HEK293 (cell line): Measurements from ENCODE around the gene C3AR1.

Experiments
- CTCF ChIA-PET: fragments of 350-600 bp; formaldehyde crosslinking; extraction: SDS; loops from one replicate; lab custom pipeline; 2021; ENCODE audit warnings: antibody characterized with exemption; lab: Yijun Ruan, JAX
- POLR2A ChIA-PET: fragments of 300-600 bp; formaldehyde crosslinking; extraction: SDS; loops from one replicate; lab custom pipeline; 2020; ENCODE audit warnings: antibody characterized with exemption, inconsistent platforms; lab: Yijun Ruan, JAX
- H3K27ac ChIP-seq: fragments of 200-500 bp; sonication (Bioruptor generic); 2 replicates; pipeline ENCODE4 v1.5.1; 2014; ENCODE audit warnings: low read depth, low read length, control low read depth, inconsistent platforms; ENCODE audit errors: extremely low read depth
- H3K36me3 ChIP-seq, 2 experiments: fragments of 200-500 bp in 1 of 2; sonication (Bioruptor generic) in 1 of 2; 1 replicate in 1 of 2; 2 replicates in 1 of 2; pipeline ENCODE4 v1.5.1; 2014 to 2017; ENCODE audit warnings: inconsistent platforms in 2 of 2, low read length in 2 of 2; ENCODE audit not compliant: control insufficient read depth in 2 of 2, insufficient read depth in 1 of 2
- H3K4me1 ChIP-seq: fragments of 200-500 bp; sonication (Bioruptor generic); 2 replicates; pipeline ENCODE4 v1.5.1; 2014; ENCODE audit warnings: mild to moderate bottlenecking, low read length, inconsistent platforms; ENCODE audit not compliant: control insufficient read depth, insufficient read depth
- H3K4me3 ChIP-seq: 2 replicates; pipeline ENCODE4 v1.5.1; 2011; ENCODE audit warnings: low read depth, mild to moderate bottlenecking, control low read depth, low read length, moderate library complexity
- H3K9me3 ChIP-seq: fragments of 200-500 bp; sonication (Bioruptor generic); 2 replicates; pipeline ENCODE4 v1.5.1; 2014; ENCODE audit warnings: low read depth, low read length, inconsistent platforms; ENCODE audit not compliant: control insufficient read depth, insufficient read depth
- GLI2 ChIP-seq: fragments of 450-650 bp; formaldehyde crosslinking; IDR thresholded peaks from 2 replicates; pipeline ENCODE4; 2017; ENCODE audit warnings: missing biosample characterization, missing genetic modification characterization, low read depth, borderline replicate concordance
- KLF10 ChIP-seq: fragments of 450-650 bp; IDR thresholded peaks from 2 replicates; pipeline ENCODE4 v1.5.1; 2018; ENCODE audit warnings: missing biosample characterization, mild to moderate bottlenecking, missing genetic modification characterization
- MZF1 ChIP-seq: fragments of 450-650 bp; formaldehyde crosslinking; IDR thresholded peaks from 2 replicates; pipeline ENCODE4 v1.5.1; 2017; ENCODE audit warnings: missing biosample characterization, missing genetic modification characterization, borderline replicate concordance
- PRDM1 ChIP-seq: fragments of 450-650 bp; formaldehyde crosslinking; IDR thresholded peaks from 2 replicates; pipeline ENCODE4; 2016; ENCODE audit warnings: missing biosample characterization, missing genetic modification characterization
- SP3 ChIP-seq: fragments of 450-650 bp; formaldehyde crosslinking; IDR thresholded peaks from 2 replicates; pipeline ENCODE4 v1.5.1; 2016; ENCODE audit warnings: missing biosample characterization, missing genetic modification characterization
- TCF7L2 ChIP-seq: IDR thresholded peaks from 2 replicates; pipeline ENCODE4 v1.6.1; 2011; ENCODE audit warnings: low read depth, mild to moderate bottlenecking, inconsistent platforms, low read length, moderate library complexity, borderline replicate concordance
- TSHZ1 ChIP-seq: fragments of 450-650 bp; formaldehyde crosslinking; IDR thresholded peaks from 2 replicates; pipeline ENCODE4 v1.5.1; 2016; ENCODE audit warnings: missing biosample characterization, missing genetic modification characterization, borderline replicate concordance
- ZBTB8A ChIP-seq: fragments of 450-650 bp; formaldehyde crosslinking; IDR thresholded peaks from 2 replicates; pipeline ENCODE4 v1.5.1; 2016; ENCODE audit warnings: missing biosample characterization, missing genetic modification characterization
- ZNF146 ChIP-seq: fragments of 450-650 bp; formaldehyde crosslinking; IDR thresholded peaks from 2 replicates; pipeline ENCODE4 v1.5.1; 2016; ENCODE audit warnings: missing biosample characterization, missing genetic modification characterization
- ZNF274 ChIP-seq, 2 experiments: fragments of 200-500 bp in 1 of 2; fragments of 450-650 bp in 1 of 2; sonication (Bioruptor generic) in 1 of 2; formaldehyde crosslinking in 1 of 2; IDR thresholded peaks; 2 replicates each; pipeline versions ENCODE4 v1.5.1 to v1.6.1; 2014 to 2016; ENCODE audit warnings: borderline replicate concordance in 1 of 2, inconsistent platforms in 1 of 2, low read length in 1 of 2, missing biosample characterization in 1 of 2, missing genetic modification characterization in 1 of 2
- ZNF280C ChIP-seq: fragments of 450-650 bp; formaldehyde crosslinking; IDR thresholded peaks from 2 replicates; pipeline ENCODE4 v1.5.1; 2016; ENCODE audit warnings: missing biosample characterization, missing genetic modification characterization
- ZNF350 ChIP-seq: fragments of 450-650 bp; formaldehyde crosslinking; IDR thresholded peaks from 2 replicates; pipeline ENCODE4 v1.5.0; 2017; ENCODE audit warnings: missing biosample characterization, mild to moderate bottlenecking, missing genetic modification characterization
- ZNF394 ChIP-seq: fragments of 450-650 bp; formaldehyde crosslinking; IDR thresholded peaks from 2 replicates; pipeline ENCODE4 v1.5.1; 2016; ENCODE audit warnings: missing biosample characterization, missing genetic modification characterization, mild to moderate bottlenecking, moderate library complexity, borderline replicate concordance
- ZNF433 ChIP-seq: fragments of 450-650 bp; formaldehyde crosslinking; IDR thresholded peaks from 2 replicates; pipeline ENCODE4 v1.5.1; 2016; ENCODE audit warnings: missing biosample characterization, missing genetic modification characterization, low read depth
- ZNF521 ChIP-seq: fragments of 450-650 bp; formaldehyde crosslinking; IDR thresholded peaks from 2 replicates; pipeline ENCODE4 v1.5.1; 2017; ENCODE audit warnings: missing biosample characterization, mild to moderate bottlenecking, missing genetic modification characterization
- ZNF555 ChIP-seq: fragments of 450-650 bp; formaldehyde crosslinking; conservative IDR thresholded peaks from 2 replicates; pipeline ENCODE4 v1.5.1; 2017; ENCODE audit warnings: missing biosample characterization, mild to moderate bottlenecking, missing genetic modification characterization, inconsistent platforms
- ZNF558 ChIP-seq: fragments of 450-650 bp; formaldehyde crosslinking; IDR thresholded peaks from 2 replicates; pipeline ENCODE4 v1.5.1; 2016; ENCODE audit warnings: missing biosample characterization, missing genetic modification characterization
- ZNF639 ChIP-seq: fragments of 450-650 bp; formaldehyde crosslinking; IDR thresholded peaks from 2 replicates; pipeline ENCODE4 v1.5.1; 2016; ENCODE audit warnings: missing biosample characterization, missing genetic modification characterization
- ZNF660 ChIP-seq: fragments of 450-650 bp; IDR thresholded peaks from 2 replicates; pipeline ENCODE4 v1.5.1; 2018; ENCODE audit warnings: missing biosample characterization, mild to moderate bottlenecking, missing genetic modification characterization
- ZNF677 ChIP-seq: fragments of 450-650 bp; IDR thresholded peaks from 2 replicates; pipeline ENCODE4 v1.5.0; 2018; ENCODE audit warnings: missing biosample characterization, mild to moderate bottlenecking, missing genetic modification characterization, moderate library complexity
- ZNF785 ChIP-seq: fragments of 450-650 bp; formaldehyde crosslinking; IDR thresholded peaks from 2 replicates; pipeline ENCODE4 v1.5.1; 2016; ENCODE audit warnings: missing biosample characterization, missing genetic modification characterization

C3AR1 gene

GRCh38 chr12:8034802-8035201, 31.4 kb downstream of the C3AR1 start:
- ChIA-PET CTCF (interaction anchor here (0.6 to 3.7 kb wide), 6 partner anchors 11 to 203 kb away, joined by 4 to 29 read pairs (median 4); no protein-coding TSS in a partner anchor), POLR2A (no interaction called here)
- H3K27ac ChIP-seq: no peak overlapping the region

GRCh38 chr12:8033153-8034044, 32.8 kb downstream of the C3AR1 start:
- H3K4me3 ChIP-seq: peak overlapping the region; percentile 95
- H3K9me3 ChIP-seq: no peaks in the 10 kb centered on the region
- POLR2A ChIA-PET: interaction anchor here (0.6 kb wide), 1 partner anchor 148 kb away, joined by 10 read pairs; no protein-coding TSS in a partner anchor
- no peaks in the 10 kb centered on the region; a peak in 1 of 3 replicates for H3K36me3 ChIP-seq
- H3K4me1 ChIP-seq: peaks cover 9% of the 10 kb centered on the region
- CTCF ChIA-PET: interaction anchor here (0.5 to 3.7 kb wide), 6 partner anchors 12 to 110 kb away, joined by 3 to 29 read pairs (median 4); no protein-coding TSS in a partner anchor
- H3K27ac ChIP-seq: peak overlapping the region; percentile 82
- TF ChIP-seq ZNF350 (tag by site-specific recombination) (no peak), ZNF555 (no peak), ZNF558 (no peak), KLF10 (no peak), TCF7L2 (no peak), ZNF274 (IDR thresholded peaks at IDR 0.05; ENCODE audit: low read length) (no peak), ZNF274 (tag by site-specific recombination; IDR thresholded peaks at IDR 0.05; ENCODE audit: borderline replicate concordance) (no peak), ZNF394 (tag by site-specific recombination) (peak; percentile 10; the same call in 1 of the 2 replicates), ZNF785 (no peak)

More at GRCh38 chr12:8034802-8035201, 31.4 kb downstream of the C3AR1 start:
- TF ChIP-seq ZBTB8A (tag by site-specific recombination): no peak
- TF ChIP-seq ZNF146 (tag by site-specific recombination): no peak
- TF ChIP-seq SP3: no peak
- TF ChIP-seq ZNF280C (tag by site-specific recombination): no peak
- TF ChIP-seq TSHZ1: no peak
- no peak for TF ChIP-seq ZNF660 (tag by site-specific recombination)
- TF ChIP-seq PRDM1 (tag by site-specific recombination): no peak
- TF ChIP-seq GLI2: no peak
- no peak for TF ChIP-seq KLF10
- no peak for TF ChIP-seq ZNF433 (tag by site-specific recombination)
- no peak for TF ChIP-seq ZNF677 (tag by site-specific recombination)
- TF ChIP-seq ZNF521 (tag by site-specific recombination): no peak
- TF ChIP-seq MZF1 (tag by site-specific recombination): no peak
- TF ChIP-seq ZNF639: no peak
- H3K36me3 ChIP-seq: peaks cover 0 to 2% of the 10 kb centered on the region in 2 experiments; a peak in 2 of 3 replicates
- H3K4me1 ChIP-seq: peaks cover 11% of the 10 kb centered on the region
- H3K9me3 ChIP-seq: no peaks in the 10 kb centered on the region
- no peak overlapping the region for H3K4me3 ChIP-seq
